ENCODE results near the gene LSAMP. TPM values are rescaled to one million over a fixed set of nuclear protein-coding genes. Genes with fewer than 3 reads are reported as not detected.

The LSAMP gene
- total RNA-seq, 2 experiments from 2014 or later, result not detected

GRCh38 chr3:115899535-115899934 is 545.8 kb downstream of the LSAMP start:
- ChIA-PET POLR2A (no interaction called here), CTCF (no interaction called here)
- ATAC-seq, result no peak
- no peak overlapping the region for H3K27ac Mint-ChIP-seq
- no peak for TF ChIP-seq CTCF (IDR thresholded peaks at IDR 0.05)
- intact Hi-C loops (cut with micrococcal nuclease), result no loop called here
- H3K4me3 Mint-ChIP-seq, result no peak overlapping the region
- H3K4me1 Mint-ChIP-seq (ENCODE audit: low read depth), result no peaks in the 10 kb centered on the region
- H3K36me3 Mint-ChIP-seq (ENCODE audit: low read depth), result no peaks in the 10 kb centered on the region
- DNase-seq, result no peak
- H3K27me3 Mint-ChIP-seq, result peaks cover 6% of the 10 kb centered on the region
- H3K9me3 Mint-ChIP-seq, result no peaks in the 10 kb centered on the region

GRCh38 chr3:115898656-115899410 is 546.5 kb downstream of the LSAMP start:
- Mint-ChIP-seq H3K27ac (no peak overlapping the region), H3K36me3 (ENCODE audit: low read depth) (no peaks in the 10 kb centered on the region), H3K4me1 (ENCODE audit: low read depth) (no peaks in the 10 kb centered on the region), H3K9me3 (no peaks in the 10 kb centered on the region), H3K27me3 (peaks cover 6% of the 10 kb centered on the region), H3K4me3 (no peak overlapping the region)
- no peak for TF ChIP-seq CTCF (IDR thresholded peaks at IDR 0.05)
- ChIA-PET POLR2A (no interaction called here), CTCF (no interaction called here)
- intact Hi-C loops (cut with micrococcal nuclease), result no loop called here
- DNase-seq, result no peak
- no peak for ATAC-seq

- ChIA-PET POLR2A (no interaction called here), CTCF (no interaction called here)
- ATAC-seq (no peak), DNase-seq (no peak)
- H3K27ac Mint-ChIP-seq, result no peak overlapping the region
- intact Hi-C loops (cut with micrococcal nuclease), result no loop called here
- H3K36me3 Mint-ChIP-seq (ENCODE audit: low read depth), result no peaks in the 10 kb centered on the region
- H3K9me3 Mint-ChIP-seq, result no peaks in the 10 kb centered on the region
- H3K4me3 Mint-ChIP-seq, result no peak overlapping the region
- no peaks in the 10 kb centered on the region for H3K4me1 Mint-ChIP-seq (ENCODE audit: low read depth)
- no peak for TF ChIP-seq CTCF (IDR thresholded peaks at IDR 0.05)
- H3K27me3 Mint-ChIP-seq, result peaks cover 3% of the 10 kb centered on the region
Measured at GRCh38 chr3:115891006-115891636, 554.2 kb downstream of the LSAMP start.

GRCh38 chr3:115890579-115890978 is 554.7 kb downstream of the LSAMP start:
- H3K4me1 Mint-ChIP-seq (ENCODE audit: low read depth), result no peaks in the 10 kb centered on the region
- H3K4me3 Mint-ChIP-seq, result no peak overlapping the region
- ChIA-PET POLR2A (no interaction called here), CTCF (no interaction called here)
- ATAC-seq (no peak), DNase-seq (no peak)
- intact Hi-C loops (cut with micrococcal nuclease), result no loop called here
- no peak for TF ChIP-seq CTCF (IDR thresholded peaks at IDR 0.05)
- no peak overlapping the region for H3K27ac Mint-ChIP-seq
- no peaks in the 10 kb centered on the region for H3K9me3 Mint-ChIP-seq
- peaks cover 3% of the 10 kb centered on the region for H3K27me3 Mint-ChIP-seq
- H3K36me3 Mint-ChIP-seq (ENCODE audit: low read depth), result no peaks in the 10 kb centered on the region

GRCh38 chr3:115885621-115886020 is 559.7 kb downstream of the LSAMP start:
- no peak overlapping the region for H3K4me3 Mint-ChIP-seq
- H3K9me3 Mint-ChIP-seq, result peaks cover 2% of the 10 kb centered on the region
- ATAC-seq, result no peak
- ChIA-PET CTCF (no interaction called here), POLR2A (no interaction called here)
- H3K36me3 Mint-ChIP-seq (ENCODE audit: low read depth), result no peaks in the 10 kb centered on the region
- peaks cover 9% of the 10 kb centered on the region for H3K27me3 Mint-ChIP-seq
- no peak for TF ChIP-seq CTCF (IDR thresholded peaks at IDR 0.05)
- H3K4me1 Mint-ChIP-seq (ENCODE audit: low read depth), result no peaks in the 10 kb centered on the region
- DNase-seq, result no peak
- intact Hi-C loops (cut with micrococcal nuclease), result no loop called here
- H3K27ac Mint-ChIP-seq, result no peak overlapping the region

All from activated CD8-positive, alpha-beta T cell treated with anti-CD3 and anti-CD28 coated beads for 36 hours (primary cell).